Occipital lobe (tissue), 2 donors: ENCODE data around the gene KRT76. TPM values are rescaled to one million over a fixed set of nuclear protein-coding genes. Genes with fewer than 3 reads are reported as not detected.
"Not testable (repeated sequence)": the region's sequence is repeated elsewhere in the genome, so short reads cannot be mapped to it uniquely, and the experiment has no call there.

Experiments
- DNase-seq: peaks from one replicate; lab custom pipeline; 2025; lab: John Stamatoyannopoulos, UW
- total RNA-seq: library from RNA; depleted of rRNA; stranded (reverse); fragments of >200 nt; gene quantifications from one replicate; pipeline ENCODE4 v1.2.3, GENCODE V29; 2014

The KRT76 gene
- total RNA-seq, 1 donor from 2014 or later: not detected

DNA sequence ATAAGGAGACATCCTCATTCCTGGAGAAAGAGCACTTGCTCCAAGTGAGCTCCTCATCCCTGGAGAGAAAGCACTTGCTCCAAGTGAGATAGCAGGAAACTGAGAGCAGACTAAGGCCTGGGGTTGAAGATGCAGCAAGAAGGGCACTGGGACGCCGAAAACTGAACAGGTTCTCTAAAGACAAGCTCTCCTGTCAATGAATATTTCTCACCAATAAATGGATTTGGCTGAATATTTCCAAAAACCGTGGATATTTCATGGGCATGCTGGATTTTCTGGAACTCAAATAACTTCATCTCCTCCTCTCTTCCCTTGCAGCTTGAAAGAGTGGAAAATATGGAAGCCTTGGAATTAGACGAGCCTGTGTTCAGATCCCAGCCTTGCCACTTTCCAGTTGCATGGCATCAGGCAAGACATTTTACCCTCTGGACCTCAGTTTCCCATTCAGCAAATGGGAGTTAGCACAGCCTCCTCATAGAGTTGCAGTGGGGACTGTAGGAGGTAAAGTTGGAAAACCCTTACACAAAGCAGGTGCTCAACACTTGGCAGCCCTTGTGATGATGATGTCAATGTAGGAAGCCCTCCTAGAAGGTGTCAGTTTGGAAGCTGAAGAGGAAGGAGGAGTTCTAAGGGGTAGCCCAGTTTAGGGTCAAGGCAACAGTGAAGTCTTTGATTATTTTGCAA lies 4.4 kb upstream of the KRT76 start:
- no peak for DNase-seq

DNA sequence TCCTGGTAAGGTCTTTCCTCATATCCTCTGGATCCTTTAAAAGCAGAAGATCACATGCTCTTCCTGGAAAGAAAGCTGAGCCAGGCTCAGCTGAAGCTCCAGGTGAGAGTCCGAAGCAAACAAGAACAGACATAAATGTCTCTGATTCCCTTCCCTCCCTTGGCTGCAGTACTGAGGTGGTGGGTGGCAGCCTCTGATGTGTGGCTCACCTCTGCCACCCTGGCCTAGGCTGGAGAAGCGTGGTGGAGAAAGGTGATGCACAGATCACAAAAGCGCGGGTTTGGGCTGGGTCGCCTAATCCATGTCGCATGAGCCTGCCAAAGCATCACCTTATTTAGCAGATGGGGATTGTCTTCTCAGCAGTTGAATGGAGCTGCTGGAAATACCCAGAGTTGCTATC lies 2.8 kb upstream of the KRT76 start:
- DNase-seq: no peak

DNA sequence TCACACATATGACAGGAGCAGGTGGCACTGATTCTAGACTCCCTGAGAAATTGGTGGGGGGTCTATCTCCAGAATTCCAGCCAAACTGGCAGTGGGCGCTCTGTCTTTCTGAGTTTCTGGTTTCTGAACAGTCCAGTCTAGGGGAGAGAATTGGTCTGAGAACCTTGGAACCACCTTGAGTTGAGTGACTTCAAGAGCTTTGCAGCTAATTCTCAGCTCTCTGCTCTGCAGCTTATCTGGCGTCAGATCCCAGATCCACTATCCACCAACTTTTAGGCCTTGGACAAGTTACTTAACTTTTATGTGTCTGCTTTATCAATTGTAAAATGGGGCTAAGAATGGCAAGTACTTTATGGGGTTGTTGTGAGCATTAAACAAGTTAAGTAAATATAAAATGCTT lies 1.7 kb upstream of the KRT76 start:
- DNase-seq: no peak

DNA sequence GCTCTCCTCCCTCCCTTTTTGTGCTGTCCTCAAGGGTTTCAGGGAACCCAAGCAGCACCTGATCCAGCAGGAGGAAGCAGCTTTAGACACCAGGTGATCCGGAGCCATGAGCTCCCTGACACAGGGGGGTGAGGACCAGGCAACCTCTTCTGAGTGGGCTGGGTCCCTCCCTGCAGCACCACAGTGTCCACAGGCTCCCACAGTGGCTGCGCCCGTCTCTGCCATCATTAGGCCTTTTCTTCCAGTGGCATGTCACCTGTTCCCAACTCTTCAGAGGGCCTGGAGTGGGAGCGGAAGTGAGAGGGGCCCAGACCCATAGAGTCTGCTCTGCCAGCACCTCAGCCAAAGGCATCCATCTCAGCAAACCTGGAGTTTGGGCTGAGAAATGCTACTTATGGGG lies 421 bp upstream of the KRT76 start:
- DNase-seq: no peak

DNA sequence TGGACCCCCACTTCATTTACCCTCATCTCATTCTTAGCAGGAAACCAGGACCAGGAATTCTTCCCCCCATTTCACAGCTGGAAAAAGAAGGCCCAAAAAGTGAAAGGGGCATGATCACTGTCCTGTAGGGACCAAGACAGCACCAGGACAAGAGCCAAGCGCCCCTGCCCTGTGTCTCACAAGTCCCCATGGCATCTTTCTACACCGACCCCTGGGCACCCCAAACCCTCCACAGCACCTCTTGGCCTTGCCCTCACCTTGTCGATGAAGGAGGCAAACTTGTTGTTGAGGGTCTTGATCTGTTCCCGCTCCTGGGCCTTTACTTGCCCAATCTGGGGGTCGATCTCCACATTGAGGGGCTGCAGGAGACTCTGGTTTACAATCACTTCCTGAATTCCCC lies 710 bp downstream of the KRT76 start:
- no peak for DNase-seq

DNA sequence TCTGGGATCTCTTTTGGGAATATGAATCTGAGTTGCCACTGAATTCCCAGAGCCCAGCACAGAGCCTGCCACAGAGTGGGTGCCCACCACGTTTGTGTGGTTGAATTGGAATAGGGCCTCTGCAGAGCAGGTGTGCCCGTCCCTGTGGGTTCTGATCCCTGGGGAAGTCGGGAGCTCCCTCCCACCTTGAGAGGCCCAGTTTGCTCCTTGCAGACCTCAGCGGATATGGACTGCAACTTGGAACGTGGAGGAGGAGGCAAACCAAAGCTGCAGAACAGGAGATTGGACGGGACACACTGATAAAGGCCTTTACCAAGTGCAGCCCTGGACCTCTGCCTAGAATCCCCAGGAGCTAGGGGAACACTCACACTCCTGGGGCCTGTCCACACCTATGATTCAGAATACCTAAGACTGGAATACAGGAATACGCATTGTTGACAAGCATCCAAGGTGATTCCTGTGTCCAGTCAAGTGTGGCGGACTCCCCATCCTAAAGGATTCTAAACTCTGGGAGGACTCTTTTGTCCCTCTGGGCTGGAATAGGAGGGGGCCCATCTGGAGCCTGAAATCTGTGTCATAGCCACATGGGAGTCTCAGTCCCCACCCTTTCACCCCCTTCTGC lies 2.4 kb downstream of the KRT76 start:
- DNase-seq: no peak

DNA sequence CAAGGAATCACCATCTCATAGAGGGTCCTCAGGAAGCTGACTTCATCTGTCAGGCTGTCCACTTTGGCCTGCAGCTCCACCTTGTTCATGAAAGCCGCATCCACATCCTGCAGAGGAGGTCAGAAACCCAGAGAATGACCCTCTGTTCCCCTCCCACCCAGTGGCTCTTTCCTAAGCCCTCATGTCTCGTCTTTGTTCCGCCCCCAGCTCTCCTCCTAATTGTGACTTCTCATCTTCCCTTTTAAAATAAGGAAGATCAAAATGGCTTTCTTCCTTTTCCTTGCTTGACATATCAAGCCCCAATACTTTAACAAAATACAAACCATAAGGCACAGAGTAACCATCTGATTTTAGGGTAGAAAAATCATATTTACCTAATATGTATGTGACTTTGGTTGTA lies 4.4 kb downstream of the KRT76 start:
- DNase-seq: no peak

DNA sequence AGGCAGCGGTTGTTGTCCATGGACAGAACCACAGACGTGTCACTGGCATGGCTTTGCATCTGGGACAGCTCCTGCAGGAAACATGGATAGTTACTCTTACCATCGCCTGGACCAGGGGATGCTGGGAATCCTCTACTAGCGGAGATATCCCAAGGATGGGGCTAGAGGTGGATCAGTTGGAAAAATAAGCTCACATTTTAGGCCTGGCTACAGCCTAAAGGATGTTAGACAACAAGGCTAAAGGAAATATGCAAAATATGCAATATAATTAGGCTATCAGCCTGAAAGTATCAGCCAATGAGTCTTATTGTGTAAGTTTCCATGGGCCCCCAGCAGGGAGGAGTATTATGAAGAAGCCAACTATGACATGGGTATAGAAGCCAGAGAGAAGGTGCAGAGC lies 5.0 kb downstream of the KRT76 start:
- DNase-seq: no peak

DNA sequence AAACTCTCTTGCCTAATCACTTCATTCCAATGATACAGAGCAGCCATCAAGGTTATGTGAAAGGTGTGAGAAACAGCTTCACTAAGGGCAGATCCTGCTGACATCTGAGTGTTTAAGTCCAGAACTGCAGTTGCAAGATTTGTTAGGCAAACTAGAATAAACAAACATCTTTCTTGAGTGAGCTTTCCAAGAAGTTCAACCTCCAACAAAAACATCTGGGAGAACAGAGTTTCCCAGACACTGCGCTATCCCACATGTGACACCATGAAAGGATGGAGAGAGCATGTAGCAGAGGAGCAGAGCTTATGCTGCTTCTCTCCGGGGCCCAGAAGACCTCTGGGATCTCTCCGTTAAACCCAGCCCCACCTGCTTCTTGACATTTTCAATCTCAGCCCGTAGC lies 5.6 kb downstream of the KRT76 start:
- DNase-seq: no peak

DNA sequence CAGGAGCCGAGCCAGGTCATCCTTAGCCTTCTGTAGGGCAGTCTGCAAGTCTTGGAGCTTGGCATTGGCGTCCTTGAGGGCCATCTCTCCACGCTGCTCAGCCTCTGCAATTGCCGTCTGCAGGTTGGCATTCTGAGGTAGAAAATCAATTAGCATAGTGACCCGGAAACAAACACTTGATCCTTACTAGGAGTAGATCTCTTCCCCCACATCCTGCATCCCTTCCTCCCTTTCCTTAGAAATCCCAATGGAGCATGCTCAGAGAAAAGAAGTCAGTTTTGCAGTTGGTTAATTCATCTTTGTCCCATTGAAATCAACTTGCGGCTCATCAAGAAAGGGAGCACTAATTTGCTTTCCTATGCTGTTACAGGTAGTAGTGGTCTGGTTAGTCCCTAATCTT lies 6.1 kb downstream of the KRT76 start:
- DNase-seq: no peak

DNA sequence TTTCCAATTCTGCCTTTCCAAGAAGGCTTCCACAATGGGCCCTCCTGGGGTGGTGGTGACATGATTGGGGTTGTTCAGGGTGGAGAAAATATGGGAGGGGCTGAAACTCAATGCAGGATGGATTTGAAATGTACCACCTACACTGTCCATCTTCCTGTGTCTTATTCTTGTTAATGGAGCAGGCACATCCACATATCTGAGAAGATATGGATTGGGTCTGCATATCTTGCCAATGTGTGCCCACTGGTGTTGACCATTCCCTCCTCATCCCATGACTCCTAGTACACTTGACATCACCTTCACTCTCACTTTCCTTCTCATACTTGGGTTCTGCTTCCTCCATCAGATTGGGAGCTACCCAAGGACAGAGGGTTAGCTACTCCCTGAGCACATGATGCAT lies 7.2 kb downstream of the KRT76 start:
- no peak for DNase-seq

DNA sequence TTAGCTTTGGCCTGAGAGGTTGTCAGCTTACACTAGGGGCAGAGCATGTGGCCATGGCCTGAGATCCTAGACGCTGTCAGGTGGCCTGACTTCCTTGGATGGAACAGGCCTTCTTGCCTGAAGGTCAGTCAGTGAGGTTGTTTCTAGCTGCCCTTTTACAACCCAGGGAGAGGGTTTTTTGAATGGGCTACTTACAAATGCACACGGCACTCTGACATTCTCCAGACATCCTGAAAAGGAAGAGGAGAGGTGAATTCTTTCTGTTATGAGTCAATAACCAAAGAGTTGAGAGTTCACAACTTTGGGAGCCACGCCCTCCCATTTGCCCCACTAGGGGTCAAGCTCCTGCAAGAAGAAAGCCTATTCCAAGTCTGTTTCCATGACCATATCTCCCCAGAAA lies 7.8 kb downstream of the KRT76 start:
- DNase-seq: no peak

DNA sequence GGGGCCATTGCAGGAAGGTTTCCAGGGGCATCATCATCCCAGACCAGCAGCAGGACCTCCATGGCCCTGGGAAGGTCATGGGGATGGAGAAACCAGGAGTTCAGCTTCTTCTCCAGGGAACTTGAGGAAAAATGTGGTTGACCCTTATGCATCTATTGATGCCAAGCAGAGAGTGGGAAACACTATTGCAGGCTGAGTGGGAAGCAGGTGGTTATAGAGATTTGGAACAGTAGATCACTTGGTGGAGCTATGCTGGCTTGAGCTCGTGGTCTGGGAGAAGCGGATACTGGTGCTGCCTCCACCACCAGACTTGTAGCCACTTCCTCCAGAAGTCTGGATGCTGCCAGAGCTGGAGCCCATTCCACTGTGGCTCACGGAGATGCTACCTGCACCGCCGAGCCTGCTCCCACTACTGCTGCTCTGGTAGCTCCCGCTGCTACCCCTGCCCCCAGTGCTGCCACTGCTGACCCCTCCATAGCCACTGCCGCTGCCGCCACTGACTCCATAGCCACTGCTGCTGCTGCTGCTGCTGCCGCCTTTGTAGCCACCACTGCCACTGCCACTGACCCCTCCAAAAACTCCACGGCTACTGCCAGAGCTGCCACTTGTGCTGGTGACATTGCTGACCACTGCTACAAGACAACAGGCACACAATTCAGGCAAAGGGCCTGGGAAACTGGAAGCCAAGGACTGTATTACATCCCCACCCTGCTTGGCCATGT lies 8.5 kb downstream of the KRT76 start:
- DNase-seq: no peak

DNA sequence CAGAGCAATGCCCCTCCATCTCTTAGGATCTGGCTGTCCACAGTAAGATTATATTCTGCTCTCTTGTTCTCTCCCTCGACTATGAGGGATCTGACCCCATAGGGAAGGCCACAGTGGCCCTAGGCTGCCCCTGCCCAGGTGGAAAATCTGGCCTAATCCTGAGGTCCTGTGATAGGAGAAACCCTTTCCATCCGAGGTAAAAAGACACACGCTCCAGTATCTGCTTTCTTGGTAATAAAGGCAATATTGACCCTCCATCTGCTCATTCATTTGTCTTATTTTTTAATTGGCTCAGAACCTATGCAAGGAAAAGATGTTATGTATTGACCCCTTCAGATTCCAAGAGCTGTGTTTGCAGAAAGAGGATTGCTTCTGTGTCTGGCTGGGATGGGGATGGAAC lies 9.7 kb downstream of the KRT76 start:
- no peak for DNase-seq

DNA sequence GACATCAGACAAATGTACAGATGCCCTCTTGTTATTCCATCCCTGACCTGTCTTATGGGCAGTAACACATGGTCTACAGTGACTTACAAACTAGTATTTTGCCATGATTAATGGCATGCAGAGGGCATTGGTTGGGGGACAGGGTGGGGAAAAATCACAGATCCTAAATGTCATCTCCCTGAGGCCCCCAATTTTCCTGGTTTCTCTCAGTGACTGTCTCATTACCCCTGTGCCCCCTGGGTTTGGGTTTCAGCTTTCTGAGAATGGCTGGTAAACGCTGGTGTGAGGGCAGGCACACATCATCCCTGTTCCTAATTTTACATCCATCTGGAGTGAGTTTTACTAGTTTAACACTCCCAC lies 10.1 kb downstream of the KRT76 start:
- no peak for DNase-seq

DNA sequence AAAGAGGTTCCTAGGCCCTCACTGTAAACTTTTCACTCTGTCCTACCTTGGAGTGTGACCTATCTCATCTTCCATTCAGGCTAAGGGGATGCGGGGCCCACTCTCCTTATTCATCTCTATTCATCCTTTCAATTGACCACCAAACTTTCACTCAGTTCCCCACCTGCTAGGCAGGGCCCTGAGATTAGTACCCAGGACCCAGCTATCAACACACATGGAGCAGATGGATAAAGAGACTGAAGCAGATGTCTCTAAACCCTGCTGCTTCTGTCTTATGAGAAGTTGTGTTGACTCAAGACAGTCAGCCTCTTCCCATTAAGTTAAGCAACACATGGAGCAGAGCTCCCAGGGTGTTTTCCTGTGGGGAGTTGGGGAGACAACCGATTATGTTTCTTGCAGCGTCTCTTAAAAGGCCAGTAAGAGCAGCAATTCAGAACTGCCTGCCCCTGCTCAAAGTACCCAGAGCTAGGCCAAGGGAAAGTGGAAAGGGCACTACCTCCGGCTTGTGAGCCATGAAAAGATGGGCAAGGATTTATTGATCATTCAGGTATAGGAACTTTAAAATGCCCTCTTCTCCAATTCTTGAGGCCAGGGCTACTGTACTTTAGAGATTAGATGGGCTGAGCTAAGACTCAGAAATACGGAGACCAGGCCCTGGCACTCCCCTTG lies 10.7 kb downstream of the KRT76 start:
- DNase-seq: no peak

DNA sequence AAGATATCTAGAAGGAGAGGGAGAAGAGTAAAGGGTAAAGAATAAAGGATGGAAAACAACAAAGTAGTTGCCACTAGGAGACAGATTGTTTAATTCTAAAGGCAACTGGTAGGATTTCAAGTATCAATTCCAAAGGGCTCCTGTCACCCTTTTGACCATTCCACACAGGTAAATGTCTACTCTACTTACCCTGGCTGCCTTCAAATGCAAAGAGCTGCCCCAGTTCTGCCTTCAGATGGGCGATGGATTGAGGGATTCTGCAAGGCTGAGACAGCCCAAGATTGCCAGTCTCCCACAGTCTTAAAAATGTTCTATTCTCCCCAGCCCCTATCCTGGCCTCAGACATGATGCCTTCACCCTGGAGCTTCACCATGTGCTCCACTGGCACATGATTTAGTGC lies 11.4 kb downstream of the KRT76 start:
- DNase-seq: no peak

DNA sequence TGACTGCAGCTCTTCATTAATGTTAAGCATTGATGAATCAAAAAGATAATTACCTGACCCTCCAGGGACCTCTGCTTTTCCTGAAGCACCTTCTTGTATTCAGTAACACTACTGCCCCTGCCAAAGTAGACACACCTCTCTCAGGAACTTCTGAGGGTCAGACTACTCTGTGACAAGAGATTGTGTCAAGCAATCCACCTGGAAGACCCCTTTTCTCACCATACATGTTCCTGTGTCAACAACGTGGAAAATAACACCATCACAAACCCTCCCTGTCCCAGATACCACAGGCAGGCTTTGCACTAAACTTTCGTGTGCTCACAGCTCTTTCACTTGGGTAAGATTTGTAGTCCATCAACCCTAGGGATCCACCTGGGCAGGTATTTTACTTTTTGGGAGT lies 13.2 kb downstream of the KRT76 start:
- no peak for DNase-seq

DNA sequence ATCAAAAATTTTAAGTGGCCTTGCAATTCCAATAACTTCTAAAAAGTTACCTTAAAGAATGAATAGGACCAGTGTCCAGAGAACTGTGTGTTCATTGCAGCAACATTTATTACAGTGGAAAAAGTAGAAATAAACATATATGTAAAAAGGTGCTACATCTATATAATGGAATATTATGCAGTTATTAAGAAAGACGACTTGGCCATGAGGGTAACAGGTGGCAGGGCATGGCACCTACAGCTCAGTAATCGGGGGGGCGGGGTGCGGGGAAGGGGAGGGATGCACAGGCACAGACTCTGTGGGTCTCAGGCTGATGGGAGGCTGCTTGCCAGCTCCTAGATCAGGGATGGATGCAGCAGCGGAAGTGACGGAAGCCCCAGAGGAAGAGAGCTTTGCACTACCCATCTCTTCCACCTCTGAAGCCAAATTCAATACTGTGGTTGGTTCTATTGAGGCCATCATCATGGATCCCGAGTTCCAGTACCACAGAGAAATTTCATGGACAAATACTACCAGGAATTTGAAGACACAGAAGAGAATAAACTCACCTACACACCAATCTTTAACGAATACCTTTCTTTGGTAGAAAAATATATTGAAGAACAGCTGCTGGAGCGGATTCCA lies 14.0 kb downstream of the KRT76 start:
- DNase-seq: no peak

DNA sequence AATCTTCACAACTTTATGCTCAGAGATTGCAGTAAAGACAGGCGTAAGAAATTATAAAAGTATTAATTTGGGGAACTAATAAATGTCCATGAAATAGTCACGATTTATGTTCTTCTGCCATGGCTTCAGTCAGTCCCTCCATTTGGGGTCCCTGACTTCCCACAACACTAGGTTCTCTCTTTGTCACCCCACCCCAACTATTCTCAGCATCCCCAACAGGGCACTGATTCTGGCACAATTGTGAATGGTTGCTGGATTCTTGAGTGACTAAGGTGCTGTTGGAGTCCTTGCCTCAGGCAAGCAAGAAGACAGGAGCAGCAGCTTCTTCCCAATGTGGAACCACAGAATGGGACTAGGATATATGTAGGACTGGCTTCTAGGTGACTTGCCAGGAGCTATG lies 15.3 kb downstream of the KRT76 start:
- DNase-seq: no peak

DNA sequence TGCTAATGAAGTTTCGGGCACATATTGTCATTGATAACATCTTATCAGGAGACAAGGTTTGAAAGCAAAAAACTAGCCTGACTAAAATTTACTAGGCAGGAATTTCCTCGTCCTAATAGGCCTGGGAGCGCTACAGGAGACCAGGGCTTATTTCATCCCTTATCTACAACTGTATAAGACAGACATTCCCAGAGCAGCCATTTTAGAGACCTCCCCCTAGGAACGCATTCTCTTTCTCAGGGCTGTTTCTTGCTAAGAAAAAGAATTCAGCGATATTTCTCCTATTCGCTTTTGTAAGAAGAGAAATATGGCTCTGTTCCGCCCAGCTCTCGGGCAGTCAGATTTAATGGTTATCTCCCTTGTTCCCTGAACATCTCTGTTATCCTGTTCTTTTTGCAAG lies 15.9 kb downstream of the KRT76 start:
- not testable (repeated sequence) for DNase-seq

DNA sequence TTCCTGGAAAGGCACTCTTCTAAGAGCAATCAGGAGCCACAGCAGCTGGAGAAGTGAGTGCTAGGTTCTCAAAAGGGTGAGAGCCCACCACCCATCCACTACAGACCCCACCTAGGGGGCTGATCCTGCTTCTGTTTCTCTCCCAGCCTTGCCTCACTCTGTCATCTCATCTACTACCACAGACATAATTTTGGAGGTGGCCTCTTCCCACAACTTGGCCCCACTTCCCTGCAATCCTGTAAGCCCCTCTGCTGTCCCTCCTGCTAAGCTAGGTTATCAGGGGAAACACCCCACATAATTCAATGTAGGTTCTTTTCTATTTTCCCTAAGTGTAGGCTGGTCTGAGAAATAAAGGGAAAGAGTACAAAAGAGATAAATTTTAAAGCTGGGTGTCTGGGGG lies 16.5 kb downstream of the KRT76 start:
- DNase-seq: no peak
